Tibial nerve (tissue), 4 donors: ENCODE results near the gene SLC17A7. TPM values are rescaled to one million over a fixed set of nuclear protein-coding genes. Genes with fewer than 3 reads are reported as not detected.

Source experiments
- DNase-seq, 2 donors: peaks; one replicate each; pipeline ENCODE4 v3.0.0-alpha.2; 2019; ENCODE audit warnings: low spot score in 2 of 2
- H3K27ac ChIP-seq, 4 donors: fragments of 200-600 bp; sonication (generic) in 3 of 4; one replicate each; pipeline ENCODE4 v1.5.1; 2017 to 2019; ENCODE audit warnings: mild to moderate bottlenecking in 1 of 4
- H3K27me3 ChIP-seq, 2 donors: fragments of 200-600 bp; sonication (generic) in 1 of 2; one replicate each; pipeline versions ENCODE4 v1.5.1 to v1.6.0; 2017 to 2019
- H3K36me3 ChIP-seq, 3 donors: fragments of 200-600 bp; sonication (generic); one replicate each; pipeline ENCODE4 v1.5.1; 2018 to 2019
- H3K4me1 ChIP-seq, 4 donors: fragments of 200-600 bp; sonication (generic) in 3 of 4; one replicate each; pipeline ENCODE4 v1.5.1; 2017 to 2019
- H3K4me3 ChIP-seq, 4 donors: fragments of 200-600 bp; sonication (generic) in 3 of 4; one replicate each; pipeline ENCODE4 v1.5.1; 2017 to 2019; ENCODE audit warnings: mild to moderate bottlenecking in 1 of 4, moderate library complexity in 1 of 4
- H3K9me3 ChIP-seq, 4 donors: fragments of 200-600 bp; sonication (generic) in 3 of 4; one replicate each; pipeline ENCODE4 v1.5.1; 2017 to 2019
- CTCF ChIP-seq, 5 experiments: fragments of 200-600 bp in 3 of 5; fragments of 450-650 bp in 2 of 5; sonication (generic) in 3 of 5; IDR thresholded peaks; one replicate each; pipeline ENCODE4 v1.5.1; 2016 to 2019; ENCODE audit warnings: antibody characterized with exemption in 5 of 5, mild to moderate bottlenecking in 3 of 5, moderate library complexity in 2 of 5
- EP300 ChIP-seq, 2 donors: sonication (generic); formaldehyde crosslinking; IDR thresholded peaks; one replicate each; pipeline ENCODE4 v1.6.1; 2017; ENCODE audit warnings: antibody characterized with exemption in 2 of 2, mild to moderate bottlenecking in 1 of 2
- POLR2A ChIP-seq, 2 donors: fragments of 450-650 bp; IDR thresholded peaks; one replicate each; pipeline ENCODE4 v1.6.1; 2017; ENCODE audit warnings: antibody characterized with exemption in 2 of 2, mild to moderate bottlenecking in 2 of 2, moderate library complexity in 2 of 2
- WGBS, 2 donors: methylation state at CpG; one replicate each; pipeline ENCODE4 v1.1.5; 2018; 5-methylcytosine and 5-hydroxymethylcytosine counted together
- total RNA-seq, 4 donors: library from RNA; depleted of rRNA; stranded (reverse); fragments of >200 nt; gene quantifications; one replicate each; pipeline ENCODE4 v1.1.0, GENCODE V29; 2016

Gene SLC17A7
- total RNA-seq, 4 donors from 2014 or later: 2.4 to 7.1 (median 6.2) TPM

GRCh38 chr19:49420227-49420626 lies 21.1 kb downstream of the SLC17A7 start:
- 62 to 67% methylated on average over 2 of the region's 2 CpGs for WGBS, 2 donors
- Histone ChIP-seq H3K9me3 (no peaks in the 10 kb centered on the region), H3K27ac (no peak overlapping the region), H3K36me3 (no peaks in the 10 kb centered on the region), H3K4me1 (peaks cover 0 to 35% (median 16%) of the 10 kb centered on the region in 4 donors), H3K27me3 (peaks cover 0 to 100% of the 10 kb centered on the region in 2 donors), H3K4me3 (no peak overlapping the region)
- TF ChIP-seq EP300 (IDR thresholded peaks at IDR 0.05): no peak
- no peak for DNase-seq

- Histone ChIP-seq H3K27me3 (peaks cover 0 to 99% of the 10 kb centered on the region in 2 donors), H3K4me1 (peaks cover 0 to 35% (median 16%) of the 10 kb centered on the region in 4 donors), H3K9me3 (no peaks in the 10 kb centered on the region), H3K4me3 (no peak overlapping the region), H3K36me3 (no peaks in the 10 kb centered on the region), H3K27ac (no peak overlapping the region)
- no peak for DNase-seq
- no peak for TF ChIP-seq POLR2A (IDR thresholded peaks at IDR 0.05)
- no peak for TF ChIP-seq CTCF (IDR thresholded peaks at IDR 0.05)
- TF ChIP-seq EP300 (IDR thresholded peaks at IDR 0.05): no peak
- WGBS, 2 donors: 88 to 100% methylated on average over 2 of the region's 2 CpGs
Measured at GRCh38 chr19:49419173-49419572, 22.2 kb downstream of the SLC17A7 start.

DNA sequence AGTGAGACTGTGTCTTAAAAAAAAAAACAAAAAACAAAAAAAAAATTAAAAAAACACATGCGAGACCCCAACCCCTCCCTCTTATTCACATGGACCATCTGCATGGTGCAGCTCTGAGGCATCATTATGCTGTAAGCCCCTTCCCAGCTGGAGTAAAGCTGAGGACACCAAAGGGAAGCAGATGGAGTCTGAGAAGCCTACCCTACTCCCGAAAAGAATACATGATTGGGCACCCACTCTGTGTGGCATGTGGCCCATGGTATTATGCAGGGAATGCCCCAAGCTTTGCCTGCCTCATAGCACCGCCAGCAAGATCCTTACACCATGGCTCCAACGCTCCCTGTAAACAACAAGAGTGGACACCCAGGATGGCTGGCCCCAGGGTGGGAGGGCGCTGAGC lies 22.8 kb downstream of the SLC17A7 start:
- TF ChIP-seq CTCF (IDR thresholded peaks at IDR 0.05) (no peak), EP300 (IDR thresholded peaks at IDR 0.05) (no peak), POLR2A (IDR thresholded peaks at IDR 0.05) (no peak)
- H3K9me3 ChIP-seq: no peaks in the 10 kb centered on the region
- H3K4me1 ChIP-seq: peaks cover 0 to 31% (median 15%) of the 10 kb centered on the region in 4 donors
- H3K27ac ChIP-seq: no peak overlapping the region
- H3K4me3 ChIP-seq: no peak overlapping the region
- DNase-seq: no peak
- peaks cover 0 to 99% of the 10 kb centered on the region in 2 donors for H3K27me3 ChIP-seq
- WGBS, 2 donors: 72 to 93% methylated on average over 5 of the region's 5 CpGs
- no peaks in the 10 kb centered on the region for H3K36me3 ChIP-seq

- no peak for DNase-seq
- 53 to 63% methylated on average over 2 to 5 of the region's 7 CpGs for WGBS, 2 donors
- TF ChIP-seq CTCF (IDR thresholded peaks at IDR 0.05): no peak
- no peak for TF ChIP-seq POLR2A (IDR thresholded peaks at IDR 0.05)
- peaks cover 0 to 17% (median under 1%) of the 10 kb centered on the region in 4 donors for H3K4me1 ChIP-seq
- H3K27ac ChIP-seq: no peak overlapping the region
- no peaks in the 10 kb centered on the region for H3K9me3 ChIP-seq
- H3K27me3 ChIP-seq: peaks cover 0 to 97% of the 10 kb centered on the region in 2 donors
- H3K36me3 ChIP-seq: no peaks in the 10 kb centered on the region
- H3K4me3 ChIP-seq: no peak overlapping the region
Measured at GRCh38 chr19:49417088-49417487, 24.2 kb downstream of the SLC17A7 start.

- no peaks in the 10 kb centered on the region for H3K9me3 ChIP-seq
- TF ChIP-seq POLR2A (IDR thresholded peaks at IDR 0.05) (no peak), EP300 (IDR thresholded peaks at IDR 0.05) (no peak), CTCF (IDR thresholded peaks at IDR 0.05) (no peak)
- no peak overlapping the region for H3K27ac ChIP-seq
- H3K36me3 ChIP-seq: no peaks in the 10 kb centered on the region
- WGBS, 2 donors: 75 to 78% methylated on average over 2 of the region's 2 CpGs
- H3K4me3 ChIP-seq: no peak overlapping the region
- H3K27me3 ChIP-seq: peaks cover 0 to 84% of the 10 kb centered on the region in 2 donors
- no peak for DNase-seq
- H3K4me1 ChIP-seq: peaks cover 0 to 4% (median 0%) of the 10 kb centered on the region in 4 donors
Measured at GRCh38 chr19:49415810-49416200, 25.5 kb downstream of the SLC17A7 start.
